ENCODE results near the gene DGCR6.

DNA sequence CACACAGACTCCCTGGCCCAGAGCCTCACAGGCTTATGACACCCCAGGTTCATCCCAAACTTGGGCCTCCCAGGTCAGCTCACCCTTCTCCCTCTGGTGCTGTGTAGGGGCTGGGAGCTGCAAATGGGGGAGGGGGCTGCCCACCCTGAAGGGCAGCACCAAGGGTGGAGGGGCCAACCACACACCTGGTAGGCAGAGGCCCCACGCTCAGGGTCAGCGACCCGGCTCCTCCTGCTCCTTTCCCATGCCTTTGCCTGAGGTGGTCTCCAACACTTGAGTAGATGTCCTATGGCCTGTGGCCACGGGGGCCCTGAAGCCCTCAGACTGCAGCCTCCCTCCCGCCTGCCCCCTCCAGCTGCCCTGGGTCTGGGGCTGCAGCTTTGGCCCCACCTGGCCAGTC, 3.4 kb downstream of the DGCR6 start:
- TF ChIP-seq, protein P1, sequence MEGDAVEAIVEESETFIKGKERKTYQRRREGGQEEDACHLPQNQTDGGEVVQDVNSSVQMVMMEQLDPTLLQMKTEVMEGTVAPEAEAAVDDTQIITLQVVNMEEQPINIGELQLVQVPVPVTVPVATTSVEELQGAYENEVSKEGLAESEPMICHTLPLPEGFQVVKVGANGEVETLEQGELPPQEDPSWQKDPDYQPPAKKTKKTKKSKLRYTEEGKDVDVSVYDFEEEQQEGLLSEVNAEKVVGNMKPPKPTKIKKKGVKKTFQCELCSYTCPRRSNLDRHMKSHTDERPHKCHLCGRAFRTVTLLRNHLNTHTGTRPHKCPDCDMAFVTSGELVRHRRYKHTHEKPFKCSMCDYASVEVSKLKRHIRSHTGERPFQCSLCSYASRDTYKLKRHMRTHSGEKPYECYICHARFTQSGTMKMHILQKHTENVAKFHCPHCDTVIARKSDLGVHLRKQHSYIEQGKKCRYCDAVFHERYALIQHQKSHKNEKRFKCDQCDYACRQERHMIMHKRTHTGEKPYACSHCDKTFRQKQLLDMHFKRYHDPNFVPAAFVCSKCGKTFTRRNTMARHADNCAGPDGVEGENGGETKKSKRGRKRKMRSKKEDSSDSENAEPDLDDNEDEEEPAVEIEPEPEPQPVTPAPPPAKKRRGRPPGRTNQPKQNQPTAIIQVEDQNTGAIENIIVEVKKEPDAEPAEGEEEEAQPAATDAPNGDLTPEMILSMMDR (conservative IDR thresholded peaks at IDR 0.05; ENCODE audit: low read depth, low read length), result no peak
- no peak for TF ChIP-seq EZH2 (IDR thresholded peaks at IDR 0.05; ENCODE audit: borderline replicate concordance, low read depth, low read length, poor library complexity, severe bottlenecking)
